HG02852 (cell line): Measurements from ENCODE around the gene IPPK.
A peak's percentile ranks its signal among the peaks of the same experiment; 100 is the strongest.

Source experiments
- ATAC-seq: cut with Tn5 transposase; IDR thresholded peaks from one replicate; pipeline ENCODE4 v1.9.1; 2021; ENCODE audit warnings: mild to moderate bottlenecking, moderate library complexity; ENCODE audit not compliant: unreplicated experiment

IPPK gene

GRCh38 chr9:92696619-92697018 lies 26.7 kb upstream of the IPPK start:
- ATAC-seq, result no peak

GRCh38 chr9:92686954-92687353 lies 17.0 kb upstream of the IPPK start:
- ATAC-seq, result no peak

- ATAC-seq, result no peak
Observed at GRCh38 chr9:92685022-92685421, 15.1 kb upstream of the IPPK start.

- no peak for ATAC-seq
Observed at GRCh38 chr9:92682269-92682668, 12.3 kb upstream of the IPPK start.

GRCh38 chr9:92680166-92681119 lies 10.5 kb upstream of the IPPK start:
- no peak for ATAC-seq

- no peak for ATAC-seq
Observed at GRCh38 chr9:92679413-92680165, 9.7 kb upstream of the IPPK start.

- ATAC-seq, result no peak
Observed at GRCh38 chr9:92671323-92671722, 1.4 kb upstream of the IPPK start.

- ATAC-seq, result peak; percentile 1
Observed at GRCh38 chr9:92669527-92669889, 423 bp downstream of the IPPK start.

- no peak for ATAC-seq
Observed at GRCh38 chr9:92668746-92669526, 995 bp downstream of the IPPK start.

GRCh38 chr9:92666912-92667532 lies 2.9 kb downstream of the IPPK start:
- ATAC-seq, result no peak

GRCh38 chr9:92666236-92666635 lies 3.7 kb downstream of the IPPK start:
- no peak for ATAC-seq

GRCh38 chr9:92665836-92666235 lies 4.1 kb downstream of the IPPK start:
- no peak for ATAC-seq

- peak; percentile 56 for ATAC-seq
Observed at GRCh38 chr9:92664394-92665152, 5.4 kb downstream of the IPPK start.

- ATAC-seq, result no peak
Observed at GRCh38 chr9:92663951-92664350, 6.0 kb downstream of the IPPK start.

- no peak for ATAC-seq
Observed at GRCh38 chr9:92663126-92663525, 6.8 kb downstream of the IPPK start.

- ATAC-seq, result no peak
Observed at GRCh38 chr9:92661743-92662142, 8.2 kb downstream of the IPPK start.

GRCh38 chr9:92661127-92661526 lies 8.8 kb downstream of the IPPK start:
- no peak for ATAC-seq

- no peak for ATAC-seq
Observed at GRCh38 chr9:92660266-92660665, 9.7 kb downstream of the IPPK start.

GRCh38 chr9:92659601-92660000 lies 10.3 kb downstream of the IPPK start:
- ATAC-seq, result no peak

GRCh38 chr9:92658611-92659010 lies 11.3 kb downstream of the IPPK start:
- ATAC-seq, result no peak
